H9 (cell line): ENCODE measurements around the gene CTNNBL1. TPM values are rescaled to one million over a fixed set of nuclear protein-coding genes. Genes with fewer than 3 reads are reported as not detected.

Experiments
- DNase-seq: peaks from one replicate; pipeline ENCODE4 v3.0.0-alpha.2; 2017
- H2AFZ ChIP-seq: one replicate; pipeline ENCODE4 v1.6.1; 2013; ENCODE audit warnings: mild to moderate bottlenecking, low read length, control low read depth, moderate library complexity
- H2AK5ac ChIP-seq: 2 replicates; pipeline ENCODE4 v1.6.1; 2013; ENCODE audit warnings: low read length, control low read depth, mixed read lengths; ENCODE audit not compliant: insufficient read length
- H2BK120ac ChIP-seq: one replicate; pipeline ENCODE4 v1.6.1; 2013; ENCODE audit warnings: low read depth, mild to moderate bottlenecking, low read length, control low read depth, inconsistent platforms; ENCODE audit not compliant: poor library complexity, severe bottlenecking
- H2BK12ac ChIP-seq: 2 replicates; pipeline ENCODE4 v1.6.1; 2013; ENCODE audit warnings: low read length, control low read depth, mixed read lengths, low read depth; ENCODE audit not compliant: insufficient read length
- H2BK15ac ChIP-seq: 2 replicates; pipeline ENCODE4 v1.6.1; 2013; ENCODE audit warnings: low read depth, low read length, control low read depth
- H2BK20ac ChIP-seq: one replicate; pipeline ENCODE4 v1.6.1; 2013; ENCODE audit warnings: low read depth, mild to moderate bottlenecking, low read length, control low read depth, inconsistent platforms; ENCODE audit not compliant: poor library complexity, severe bottlenecking
- H2BK5ac ChIP-seq: 2 replicates; pipeline ENCODE4 v1.6.1; 2013; ENCODE audit warnings: low read length, control low read depth, mixed read lengths; ENCODE audit not compliant: insufficient read length
- H3K14ac ChIP-seq: 2 replicates; pipeline ENCODE4 v1.6.1; 2013; ENCODE audit warnings: low read length, control low read depth; ENCODE audit not compliant: insufficient read depth
- H3K18ac ChIP-seq: 2 replicates; pipeline ENCODE4 v1.6.1; 2013; ENCODE audit warnings: low read depth, mild to moderate bottlenecking, mixed read lengths, low read length, control low read depth; ENCODE audit not compliant: insufficient read length
- H3K23ac ChIP-seq: 2 replicates; pipeline ENCODE4 v1.6.1; 2013; ENCODE audit warnings: low read length, control low read depth, mixed read lengths, low read depth; ENCODE audit not compliant: insufficient read length
- H3K23me2 ChIP-seq: 2 replicates; pipeline ENCODE4 v1.6.1; 2013; ENCODE audit warnings: low read depth, mild to moderate bottlenecking, mixed read lengths, low read length, control low read depth; ENCODE audit not compliant: insufficient read length, poor library complexity, severe bottlenecking
- H3K27ac ChIP-seq: 2 replicates; pipeline ENCODE4 v1.5.1; 2013; ENCODE audit warnings: low read length, control low read depth, mixed read lengths, low read depth; ENCODE audit not compliant: insufficient read length
- H3K27me3 ChIP-seq: 2 replicates; pipeline ENCODE4 v1.6.1; 2013; ENCODE audit warnings: low read length, control low read depth, inconsistent platforms; ENCODE audit not compliant: insufficient read depth
- H3K4ac ChIP-seq: 2 replicates; pipeline ENCODE4 v1.6.1; 2013; ENCODE audit warnings: low read depth, mild to moderate bottlenecking, control low read depth, inconsistent platforms, low read length, moderate library complexity
- H3K4me1 ChIP-seq: 2 replicates; pipeline ENCODE4 v1.6.1; 2013; ENCODE audit warnings: low read length, control low read depth, inconsistent platforms; ENCODE audit not compliant: insufficient read depth
- H3K4me2 ChIP-seq: 2 replicates; pipeline ENCODE4 v1.6.1; 2013; ENCODE audit warnings: low read length, control low read depth, mixed read lengths; ENCODE audit not compliant: insufficient read length, insufficient read depth
- H3K56ac ChIP-seq: 2 replicates; pipeline ENCODE4 v1.6.1; 2013; ENCODE audit warnings: low read depth, mild to moderate bottlenecking, mixed read lengths, low read length, control low read depth; ENCODE audit not compliant: insufficient read length
- H3K79me1 ChIP-seq: 2 replicates; pipeline ENCODE4 v1.6.1; 2013; ENCODE audit warnings: low read depth, mild to moderate bottlenecking, moderate library complexity, low read length, control low read depth, inconsistent platforms; ENCODE audit not compliant: insufficient read depth, poor library complexity, severe bottlenecking
- H3K79me2 ChIP-seq: 2 replicates; pipeline ENCODE4 v1.6.1; 2013; ENCODE audit warnings: low read length, control low read depth, inconsistent platforms; ENCODE audit not compliant: insufficient read depth
- H3K9ac ChIP-seq: 2 replicates; pipeline ENCODE4 v1.6.1; 2013; ENCODE audit warnings: low read length, control low read depth, mixed read lengths; ENCODE audit not compliant: insufficient read length; ENCODE audit errors: extremely low read depth
- H3K9me3 ChIP-seq: one replicate; pipeline ENCODE4 v1.6.1; 2013; ENCODE audit warnings: low read depth, low read length, inconsistent platforms; ENCODE audit not compliant: control insufficient read depth
- H3T11ph ChIP-seq: one replicate; pipeline ENCODE4 v1.6.1; 2013; ENCODE audit warnings: mild to moderate bottlenecking, low read length, control low read depth, inconsistent platforms
- H4K20me1 ChIP-seq: one replicate; pipeline ENCODE4 v1.6.1; 2013; ENCODE audit not compliant: control insufficient read depth, insufficient read length, insufficient read depth
- H4K5ac ChIP-seq: 2 replicates; pipeline ENCODE4 v1.6.1; 2013; ENCODE audit warnings: low read depth, mild to moderate bottlenecking, mixed read lengths, low read length, control low read depth; ENCODE audit not compliant: insufficient read length
- H4K8ac ChIP-seq: replicated peaks from 2 replicates; pipeline ENCODE4 v1.6.1; 2013; ENCODE audit warnings: low read length, control low read depth, mixed read lengths, low read depth; ENCODE audit not compliant: insufficient read length
- H4K91ac ChIP-seq: 2 replicates; pipeline ENCODE4 v1.6.1; 2013; ENCODE audit warnings: low read depth, mild to moderate bottlenecking, moderate library complexity, mixed read lengths, low read length, control low read depth; ENCODE audit not compliant: insufficient read length
- H3K27ac Mint-ChIP-seq, 3 experiments: 2 replicates in 2 of 3; 3 replicates in 1 of 3; pipeline ENCODE4 v1.8.0; 2020 to 2021; ENCODE audit warnings: mixed read lengths in 3 of 3, mild to moderate bottlenecking in 1 of 3, moderate library complexity in 1 of 3
- H3K27me3 Mint-ChIP-seq: 2 replicates; pipeline ENCODE4 v1.8.0; 2021; ENCODE audit warnings: low read depth, mild to moderate bottlenecking, moderate library complexity, mixed read lengths
- H3K36me3 Mint-ChIP-seq, 3 experiments: 2 replicates in 2 of 3; 3 replicates in 1 of 3; pipeline ENCODE4 v1.8.0; 2020 to 2021; ENCODE audit warnings: low read depth in 3 of 3, mixed read lengths in 3 of 3; ENCODE audit not compliant: insufficient read depth in 1 of 3
- H3K4me1 Mint-ChIP-seq, 2 experiments: 2 replicates each; pipeline ENCODE4 v1.8.0; 2020; ENCODE audit warnings: mixed read lengths in 2 of 2
- H3K4me3 Mint-ChIP-seq, 2 experiments: 2 replicates in 1 of 2; 3 replicates in 1 of 2; pipeline ENCODE4 v1.8.0; 2020 to 2021; ENCODE audit warnings: mild to moderate bottlenecking in 2 of 2, mixed read lengths in 2 of 2, moderate library complexity in 1 of 2
- H3K9me3 Mint-ChIP-seq, 2 experiments: 2 replicates in 1 of 2; 3 replicates in 1 of 2; pipeline ENCODE4 v1.8.0; 2020; ENCODE audit warnings: mild to moderate bottlenecking in 2 of 2, mixed read lengths in 2 of 2, moderate library complexity in 1 of 2
- CTCF ChIP-seq: fragments of 200-600 bp; sonication (generic); conservative IDR thresholded peaks from 3 replicates; pipeline ENCODE4 v1.8.0; 2021; ENCODE audit warnings: antibody characterized with exemption, mild to moderate bottlenecking
- WGBS: extraction: QIAGEN DNeasy Blood & Tissue Kit; methylation state at CpG from one replicate; pipeline ENCODE4 v1.1.7; 2013; ENCODE audit warnings: missing lambda C conversion rate, low lambda C conversion rate, mixed read lengths; ENCODE audit not compliant: insufficient read length; ENCODE audit errors: extremely low coverage; 5-methylcytosine and 5-hydroxymethylcytosine counted together
- total RNA-seq: library from RNA; stranded (reverse); gene quantifications from 2 replicates; pipeline ENCODE4 v1.2.1, GENCODE V29; 2021

The CTNNBL1 gene
- total RNA-seq, 1 experiment from 2014 or later = 67.2 TPM

DNA sequence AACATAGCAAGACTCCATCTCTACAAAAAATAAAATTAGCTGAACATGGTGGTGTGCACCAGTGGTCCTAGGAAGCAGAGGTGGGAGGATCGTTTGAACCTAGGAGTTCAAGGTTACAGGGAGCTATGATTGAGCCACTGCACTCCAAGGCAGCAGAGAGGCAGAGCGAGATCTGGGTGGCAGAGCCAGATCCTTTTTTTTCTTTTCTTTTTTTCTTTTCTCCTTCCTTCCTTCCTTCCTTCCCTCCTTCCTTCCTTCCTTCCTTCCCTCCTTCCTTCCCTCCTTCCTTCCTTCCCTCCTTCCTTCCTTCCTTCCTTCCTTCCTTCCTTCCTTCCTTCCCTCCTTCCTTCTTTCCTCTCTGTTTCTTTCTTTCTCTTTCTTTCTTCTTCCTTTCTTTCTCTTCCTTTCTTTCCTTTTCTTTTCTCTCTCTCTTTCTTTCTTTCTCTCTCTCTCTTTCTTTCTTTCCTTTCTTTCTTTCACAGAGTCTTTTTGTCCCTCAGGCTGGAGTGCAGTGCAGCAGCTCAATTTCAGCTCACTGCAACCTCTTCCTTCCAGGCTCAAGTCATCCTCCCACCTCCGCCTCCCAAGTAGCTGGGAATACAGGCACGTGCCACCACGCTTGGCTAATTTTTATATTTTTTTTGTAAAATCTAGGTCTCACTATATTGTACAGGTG is 199.9 kb downstream of the CTNNBL1 start:
- Mint-ChIP-seq H3K36me3 (no peaks in the 10 kb centered on the region), H3K27me3 (no peaks in the 10 kb centered on the region), H3K9me3 (no peaks in the 10 kb centered on the region), H3K4me3 (no peak overlapping the region), H3K27ac (no peak overlapping the region), H3K4me1 (peaks cover 4 to 5% of the 10 kb centered on the region in 2 experiments)
- no peak overlapping the region for H2BK120ac ChIP-seq
- H3K9ac ChIP-seq = no peak overlapping the region
- no peak overlapping the region for H3K4ac ChIP-seq
- no peak overlapping the region for H3K56ac ChIP-seq
- H4K20me1 ChIP-seq = no peaks in the 10 kb centered on the region
- H4K8ac ChIP-seq = no peak overlapping the region
- no peak overlapping the region for H3K18ac ChIP-seq
- H2BK5ac ChIP-seq = no peak overlapping the region
- DNase-seq = no peak
- H3K4me2 ChIP-seq = no peak overlapping the region
- TF ChIP-seq CTCF = no peak
- no CpG with 5 or more reads among the region's 5 CpGs for WGBS
- no peak overlapping the region for H3K27ac ChIP-seq
- no peak overlapping the region for H2BK20ac ChIP-seq
- no peaks in the 10 kb centered on the region for H3K4me1 ChIP-seq
- no peak overlapping the region for H3T11ph ChIP-seq
- no peaks in the 10 kb centered on the region for H3K79me2 ChIP-seq
- no peak overlapping the region for H3K14ac ChIP-seq
- H3K23me2 ChIP-seq = peaks cover 2% of the 10 kb centered on the region
- H4K91ac ChIP-seq = no peak overlapping the region
- H2AK5ac ChIP-seq = no peak overlapping the region
- no peak overlapping the region for H2BK12ac ChIP-seq
- H2BK15ac ChIP-seq = no peak overlapping the region
- no peak overlapping the region for H3K23ac ChIP-seq
- no peaks in the 10 kb centered on the region for H3K9me3 ChIP-seq
- H3K27me3 ChIP-seq = no peaks in the 10 kb centered on the region
- H2AFZ ChIP-seq = no peak overlapping the region
- no peaks in the 10 kb centered on the region for H3K79me1 ChIP-seq
- H4K5ac ChIP-seq = no peak overlapping the region
